ENCODE data around the gene KASH5.

The KASH5 gene

DNA sequence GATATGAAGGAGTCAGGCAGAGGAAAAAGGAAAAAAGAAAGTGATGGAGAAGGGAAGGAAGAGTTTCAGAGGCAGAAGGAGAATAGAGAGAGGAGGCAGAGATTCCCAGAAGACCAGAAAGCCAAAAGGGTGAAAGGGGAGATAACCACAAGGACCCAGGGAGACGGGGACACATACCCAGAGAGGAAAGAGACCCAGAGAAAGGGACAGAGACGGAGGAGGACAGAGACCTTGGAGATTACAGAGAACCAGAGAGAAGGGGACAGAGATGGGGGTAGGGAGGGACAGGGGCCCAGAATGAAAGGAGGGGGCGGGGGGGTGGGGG is 33.8 kb downstream of the KASH5 start:
- H3K9ac ChIP-seq (ENCODE audit: low read length), result no peak overlapping the region
- H4K20me1 ChIP-seq (ENCODE audit: insufficient read depth, low read length), result no peaks in the 10 kb centered on the region

DNA sequence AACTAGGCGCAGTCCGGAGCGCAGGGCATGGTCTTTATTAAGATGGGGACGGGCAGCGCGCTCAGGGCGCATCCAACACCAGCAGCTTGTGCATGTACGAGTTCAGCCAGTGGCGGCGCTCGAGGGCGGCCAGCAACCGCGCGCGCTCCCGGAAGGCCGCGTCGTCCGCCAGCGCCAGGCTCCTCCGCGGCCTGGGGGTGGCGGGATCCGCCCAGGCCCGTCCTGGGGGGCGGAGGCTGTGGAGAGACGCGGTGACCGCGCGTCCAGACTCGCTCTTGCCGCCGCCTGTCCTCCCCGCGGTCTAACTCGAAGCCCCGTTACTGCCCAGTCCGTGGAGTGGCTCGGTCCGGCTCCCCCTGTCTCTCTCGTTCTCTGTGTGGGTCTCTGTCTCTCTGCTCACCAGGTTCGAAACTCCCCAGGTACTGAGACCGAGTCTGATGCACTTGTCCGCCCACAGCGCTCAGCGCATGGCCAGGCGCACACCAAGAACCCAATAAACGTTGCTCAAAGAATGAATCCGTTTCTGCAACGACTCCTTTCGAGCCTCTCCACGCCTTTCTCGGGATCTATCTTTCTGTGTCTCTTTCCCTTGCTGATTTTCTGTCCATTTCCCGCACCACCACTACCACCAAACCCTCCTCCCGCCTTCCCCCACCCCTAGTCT is 34.5 kb downstream of the KASH5 start:
- no peak overlapping the region for H3K9ac ChIP-seq (ENCODE audit: low read length)
- no peaks in the 10 kb centered on the region for H3F3A ChIP-seq (ENCODE audit: insufficient read depth, low read length)
- no peaks in the 10 kb centered on the region for H3K36me3 ChIP-seq (ENCODE audit: insufficient read depth, low read length)
- no peaks in the 10 kb centered on the region for H3K9me2 ChIP-seq (ENCODE audit: low read depth, low read length)
- no peak overlapping the region for H2AFZ ChIP-seq (ENCODE audit: low read length)
- H3K4me2 ChIP-seq (ENCODE audit: low read length), result peak overlapping the region; percentile 39; the same call in 1 of the 2 replicates
- no peaks in the 10 kb centered on the region for H4K20me1 ChIP-seq (ENCODE audit: insufficient read depth, low read length)
- H3K27ac ChIP-seq (ENCODE audit: low read depth, low read length, poor library complexity, severe bottlenecking), result no peak overlapping the region
- no peaks in the 10 kb centered on the region for H3K9me3 ChIP-seq (ENCODE audit: low read length)
- peak overlapping the region; percentile 18 for H3K4me3 ChIP-seq (ENCODE audit: low read depth, low read length, poor library complexity, severe bottlenecking)
- TF ChIP-seq, protein P1, sequence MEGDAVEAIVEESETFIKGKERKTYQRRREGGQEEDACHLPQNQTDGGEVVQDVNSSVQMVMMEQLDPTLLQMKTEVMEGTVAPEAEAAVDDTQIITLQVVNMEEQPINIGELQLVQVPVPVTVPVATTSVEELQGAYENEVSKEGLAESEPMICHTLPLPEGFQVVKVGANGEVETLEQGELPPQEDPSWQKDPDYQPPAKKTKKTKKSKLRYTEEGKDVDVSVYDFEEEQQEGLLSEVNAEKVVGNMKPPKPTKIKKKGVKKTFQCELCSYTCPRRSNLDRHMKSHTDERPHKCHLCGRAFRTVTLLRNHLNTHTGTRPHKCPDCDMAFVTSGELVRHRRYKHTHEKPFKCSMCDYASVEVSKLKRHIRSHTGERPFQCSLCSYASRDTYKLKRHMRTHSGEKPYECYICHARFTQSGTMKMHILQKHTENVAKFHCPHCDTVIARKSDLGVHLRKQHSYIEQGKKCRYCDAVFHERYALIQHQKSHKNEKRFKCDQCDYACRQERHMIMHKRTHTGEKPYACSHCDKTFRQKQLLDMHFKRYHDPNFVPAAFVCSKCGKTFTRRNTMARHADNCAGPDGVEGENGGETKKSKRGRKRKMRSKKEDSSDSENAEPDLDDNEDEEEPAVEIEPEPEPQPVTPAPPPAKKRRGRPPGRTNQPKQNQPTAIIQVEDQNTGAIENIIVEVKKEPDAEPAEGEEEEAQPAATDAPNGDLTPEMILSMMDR (IDR thresholded peaks at IDR 0.05; ENCODE audit: low read length), result peak; percentile 38; the same call in 1 of the 2 replicates
- TF ChIP-seq EZH2 (IDR thresholded peaks at IDR 0.05; ENCODE audit: borderline replicate concordance, low read length), result no peak
- peaks cover 5% of the 10 kb centered on the region for H3K4me1 ChIP-seq (ENCODE audit: insufficient read depth, low read length, severe bottlenecking)
- peaks cover 16% of the 10 kb centered on the region for H3K27me3 ChIP-seq (ENCODE audit: insufficient read depth, low read length)
- H3K79me2 ChIP-seq (ENCODE audit: insufficient read depth, low read length), result no peaks in the 10 kb centered on the region

More for the DNA sequence above, 33.8 kb downstream of the KASH5 start:
- no peak for TF ChIP-seq EZH2 (IDR thresholded peaks at IDR 0.05; ENCODE audit: borderline replicate concordance, low read length)
- TF ChIP-seq, protein P1 (IDR thresholded peaks at IDR 0.05; ENCODE audit: low read length), result no peak
- H3K9me3 ChIP-seq (ENCODE audit: low read length), result no peaks in the 10 kb centered on the region
- H3K4me1 ChIP-seq (ENCODE audit: insufficient read depth, low read length, severe bottlenecking), result peaks cover 4% of the 10 kb centered on the region
- H3F3A ChIP-seq (ENCODE audit: insufficient read depth, low read length), result no peaks in the 10 kb centered on the region
- no peaks in the 10 kb centered on the region for H3K9me2 ChIP-seq (ENCODE audit: low read depth, low read length)
- no peaks in the 10 kb centered on the region for H3K36me3 ChIP-seq (ENCODE audit: insufficient read depth, low read length)
- no peak overlapping the region for H3K4me3 ChIP-seq (ENCODE audit: low read depth, low read length, poor library complexity, severe bottlenecking)
- H3K27ac ChIP-seq (ENCODE audit: low read depth, low read length, poor library complexity, severe bottlenecking), result no peak overlapping the region
- H3K4me2 ChIP-seq (ENCODE audit: low read length), result no peak overlapping the region
- no peaks in the 10 kb centered on the region for H3K79me2 ChIP-seq (ENCODE audit: insufficient read depth, low read length)
- H3K27me3 ChIP-seq (ENCODE audit: insufficient read depth, low read length), result peaks cover 15% of the 10 kb centered on the region
- no peak overlapping the region for H2AFZ ChIP-seq (ENCODE audit: low read length)

DNA sequence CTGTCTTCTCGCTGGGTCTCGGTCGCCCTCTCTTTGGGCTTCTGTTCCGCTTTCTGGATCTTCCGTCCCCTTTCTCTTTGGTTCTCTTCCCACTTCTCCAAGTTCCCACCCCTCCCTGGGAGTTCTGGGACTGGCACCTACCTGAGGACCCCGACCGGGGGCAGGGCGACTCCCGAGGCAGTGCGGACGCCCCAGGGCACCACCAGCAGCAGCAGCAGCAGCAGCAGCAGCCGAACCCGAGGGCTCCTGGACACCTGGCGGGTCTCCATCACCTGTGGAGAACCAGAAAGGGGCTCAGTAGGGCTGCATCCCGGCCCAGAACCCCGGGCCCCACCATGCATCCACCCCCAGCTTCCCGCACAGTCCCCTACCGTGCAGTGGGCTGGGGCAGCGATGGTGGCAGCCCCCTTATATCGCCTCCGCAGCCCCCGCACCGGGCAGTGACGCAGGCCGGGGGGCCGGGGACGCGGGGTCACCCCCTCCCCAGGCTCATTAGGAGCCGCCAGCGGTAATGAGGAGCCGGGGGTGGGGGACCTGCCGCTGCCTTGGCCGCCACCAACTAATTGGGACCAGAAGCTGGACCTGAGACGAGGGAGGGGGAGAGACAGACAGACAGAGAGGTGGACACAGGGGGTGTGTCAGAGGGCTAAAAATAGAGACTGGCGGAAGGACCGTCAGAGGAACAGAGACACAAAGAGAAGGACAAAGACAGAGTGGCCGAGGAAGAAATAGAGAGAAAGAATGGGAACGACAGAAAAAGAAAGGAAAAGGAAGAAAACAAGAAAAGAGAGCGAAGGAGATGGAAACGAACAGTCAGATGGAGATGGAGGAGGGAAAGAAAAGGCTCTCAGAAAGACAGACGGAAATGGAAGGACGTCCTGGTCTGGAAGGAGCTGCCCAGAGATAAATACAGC is 35.3 kb downstream of the KASH5 start, which contains the start of gene PTH2:
Gene PTH2 (minus strand): TSS at position 371 of the 914 bp plus-strand sequence. CDS start 102 bp downstream, at position 269.
- no peaks in the 10 kb centered on the region for H3K9me3 ChIP-seq (ENCODE audit: low read length)
- H3K27ac ChIP-seq (ENCODE audit: low read depth, low read length, poor library complexity, severe bottlenecking), result no peak within 1 kb of the TSS
- H3K36me3 ChIP-seq (ENCODE audit: insufficient read depth, low read length), result no peaks in the 10 kb centered on the region
- H3K4me3 ChIP-seq (ENCODE audit: low read depth, low read length, poor library complexity, severe bottlenecking), result peak within 1 kb of the TSS; percentile 18
- H3K79me2 ChIP-seq (ENCODE audit: insufficient read depth, low read length), result no peaks in the 10 kb centered on the region
- no peak for TF ChIP-seq EZH2 (IDR thresholded peaks at IDR 0.05; ENCODE audit: borderline replicate concordance, low read length)
- TF ChIP-seq, protein P1 (IDR thresholded peaks at IDR 0.05; ENCODE audit: low read length), result no peak
- no peak within 1 kb of the TSS for H2AFZ ChIP-seq (ENCODE audit: low read length)
- no peak within 1 kb of the TSS for H3K9ac ChIP-seq (ENCODE audit: low read length)
- peak within 1 kb of the TSS; percentile 39; the same call in 1 of the 2 replicates for H3K4me2 ChIP-seq (ENCODE audit: low read length)
- no peaks in the 10 kb centered on the region for H4K20me1 ChIP-seq (ENCODE audit: insufficient read depth, low read length)
- H3K9me2 ChIP-seq (ENCODE audit: low read depth, low read length), result no peaks in the 10 kb centered on the region
- H3F3A ChIP-seq (ENCODE audit: insufficient read depth, low read length), result no peaks in the 10 kb centered on the region
- peaks cover 13% of the 10 kb centered on the region for H3K4me1 ChIP-seq (ENCODE audit: insufficient read depth, low read length, severe bottlenecking)
- peaks cover 20% of the 10 kb centered on the region for H3K27me3 ChIP-seq (ENCODE audit: insufficient read depth, low read length)
